K562 (cell line): ENCODE measurements around the gene LHB. TPM values are rescaled to one million over a fixed set of nuclear protein-coding genes. Genes with fewer than 3 reads are reported as not detected.

ENCODE experiments used
- ARID4B ChIP-seq: sonication (generic); formaldehyde crosslinking; IDR thresholded peaks from 2 replicates; pipeline ENCODE4 v1.8.0; 2022; ENCODE audit warnings: mild to moderate bottlenecking, missing genetic modification reagents
- BCL6 ChIP-seq: fragments of 250-450 bp; sonication (Bioruptor Pico); IDR thresholded peaks from 2 replicates; pipeline ENCODE4 v1.4.0; 2020
- POLR2A ChIP-seq: fragments of 450-650 bp; conservative IDR thresholded peaks from 2 replicates; pipeline ENCODE4 v1.6.1; 2016
- PPARD ChIP-seq: fragments of 250-450 bp; sonication (Bioruptor Pico); IDR thresholded peaks from 2 replicates; pipeline ENCODE4 v1.8.0; 2022; ENCODE audit warnings: inconsistent platforms, mild to moderate bottlenecking, moderate library complexity
- PYGO2 ChIP-seq: fragments of 450-650 bp; IDR thresholded peaks from 2 replicates; pipeline ENCODE4 v1.6.1; 2016; ENCODE audit warnings: mild to moderate bottlenecking, missing genetic modification characterization, moderate library complexity, missing compliant biosample characterization
- RBFOX2 ChIP-seq: fragments of 200-400 bp; formaldehyde crosslinking; IDR thresholded peaks from 2 replicates; pipeline ENCODE4 v1.6.1; 2017; ENCODE audit warnings: low read depth, mild to moderate bottlenecking, low read length, moderate library complexity
- REST ChIP-seq, 2 experiments: fragments of 450-650 bp; formaldehyde crosslinking in 1 of 2; IDR thresholded peaks; 2 replicates each; pipeline versions ENCODE4 v1.4.0 to v1.6.1; 2014 to 2020; ENCODE audit warnings: mild to moderate bottlenecking in 2 of 2, borderline replicate concordance in 1 of 2, low read depth in 1 of 2
- SRSF9 ChIP-seq: fragments of 200-400 bp; formaldehyde crosslinking; IDR thresholded peaks from 2 replicates; pipeline ENCODE4 v1.6.1; 2017; ENCODE audit warnings: low read depth, low read length, borderline replicate concordance
- ZNF445 ChIP-seq: fragments of 250-450 bp; sonication (Bioruptor Pico); IDR thresholded peaks from 2 replicates; pipeline ENCODE4 v1.4.0; 2020; ENCODE audit warnings: low read depth, mild to moderate bottlenecking, moderate library complexity
- ZNF707 ChIP-seq: fragments of 250-450 bp; sonication (Bioruptor Pico); conservative IDR thresholded peaks from 2 replicates; pipeline ENCODE4 v1.8.0; 2022; ENCODE audit warnings: inconsistent platforms, mild to moderate bottlenecking, moderate library complexity
- polyA plus RNA-seq, 8 experiments: library from polyadenylated mRNA; depleted of rRNA in 4 of 8; stranded (reverse) in 5 of 8; unstranded in 3 of 8; fragments of >200 nt; fragmentation: Nextera tagmentation in 2 of 8; fragmentation: Illumina TruSeq in 1 of 8; extraction: Ambion mirVana in 2 of 8; extraction: Trizol in 1 of 8; gene quantifications; 2 replicates each; pipeline versions ENCODE4 v1.2.1 to v1.2.3, GENCODE V29; 2011 to 2014; ENCODE audit warnings: inconsistent platforms in 1 of 8, missing spikeins in 1 of 8
- total RNA-seq, 7 experiments: library from RNA; depleted of rRNA in 6 of 7; stranded (reverse); fragments of >200 nt in 6 of 7; fragmentation: Illumina TruSeq in 2 of 7; extraction: Trizol in 2 of 7; gene quantifications; 2 replicates each; pipeline versions ENCODE4 v1.2.1 to v1.2.3, GENCODE V29; 2011 to 2021; ENCODE audit warnings: low replicate concordance in 1 of 7
- TF ChIP-seq, protein P1 (sequence below): fragments of 450-650 bp; IDR thresholded peaks from 2 replicates; pipeline ENCODE4 v1.6.1; 2016; ENCODE audit warnings: borderline replicate concordance
- TF ChIP-seq, protein P2 (sequence below): fragments of 250-450 bp; sonication (Bioruptor Pico); IDR thresholded peaks from 2 replicates; pipeline ENCODE4 v1.4.0; 2020; ENCODE audit warnings: mild to moderate bottlenecking, moderate library complexity

The LHB gene
- total and polyA plus RNA-seq, 9 of the 15 experiments (the other 6 are each of a cell fraction or from before 2014, with no cell fraction given) = 0.54 TPM; not detected in 8

DNA sequence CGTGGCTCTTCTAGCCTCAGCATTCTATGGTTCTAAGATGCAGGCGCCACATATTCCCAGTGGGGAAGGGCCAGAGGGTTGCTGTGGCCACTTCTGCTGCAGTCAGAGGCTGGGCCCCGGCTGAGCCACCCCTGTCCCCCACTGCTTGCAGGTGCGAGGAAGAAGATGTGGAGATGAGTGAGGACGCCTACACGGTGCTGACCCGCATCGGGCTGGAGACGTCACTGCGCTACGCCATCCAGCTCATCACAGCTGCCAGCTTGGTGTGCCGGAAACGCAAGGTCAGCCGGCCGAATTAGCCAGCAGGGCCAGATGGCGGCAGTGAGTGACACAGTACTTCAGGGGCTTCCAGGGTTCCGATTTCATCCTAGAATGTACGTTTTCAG, 2.0 kb downstream of the LHB start (continued):
- TF ChIP-seq REST (IDR thresholded peaks at IDR 0.05; ENCODE audit: borderline replicate concordance) (no peak), REST (CRISPR knock-in tag; IDR thresholded peaks at IDR 0.05; ENCODE audit: low read depth) (no peak), SRSF9 (no peak), POLR2A (0 out of 2 replicates have a peak, but pooled peaks have one; percentile 3), ZNF707 (CRISPR knock-in tag) (no peak), RBFOX2 (peak; percentile 18; the same call in 1 of the 2 replicates), ZNF445 (no peak), ARID4B (CRISPR knock-in tag) (no peak), PPARD (CRISPR knock-in tag) (no peak), BCL6 (CRISPR knock-in tag) (no peak), PYGO2 (tag) (no peak)
- TF ChIP-seq, protein P1, sequence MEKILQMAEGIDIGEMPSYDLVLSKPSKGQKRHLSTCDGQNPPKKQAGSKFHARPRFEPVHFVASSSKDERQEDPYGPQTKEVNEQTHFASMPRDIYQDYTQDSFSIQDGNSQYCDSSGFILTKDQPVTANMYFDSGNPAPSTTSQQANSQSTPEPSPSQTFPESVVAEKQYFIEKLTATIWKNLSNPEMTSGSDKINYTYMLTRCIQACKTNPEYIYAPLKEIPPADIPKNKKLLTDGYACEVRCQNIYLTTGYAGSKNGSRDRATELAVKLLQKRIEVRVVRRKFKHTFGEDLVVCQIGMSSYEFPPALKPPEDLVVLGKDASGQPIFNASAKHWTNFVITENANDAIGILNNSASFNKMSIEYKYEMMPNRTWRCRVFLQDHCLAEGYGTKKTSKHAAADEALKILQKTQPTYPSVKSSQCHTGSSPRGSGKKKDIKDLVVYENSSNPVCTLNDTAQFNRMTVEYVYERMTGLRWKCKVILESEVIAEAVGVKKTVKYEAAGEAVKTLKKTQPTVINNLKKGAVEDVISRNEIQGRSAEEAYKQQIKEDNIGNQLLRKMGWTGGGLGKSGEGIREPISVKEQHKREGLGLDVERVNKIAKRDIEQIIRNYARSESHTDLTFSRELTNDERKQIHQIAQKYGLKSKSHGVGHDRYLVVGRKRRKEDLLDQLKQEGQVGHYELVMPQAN = no peak
- TF ChIP-seq, protein P2, sequence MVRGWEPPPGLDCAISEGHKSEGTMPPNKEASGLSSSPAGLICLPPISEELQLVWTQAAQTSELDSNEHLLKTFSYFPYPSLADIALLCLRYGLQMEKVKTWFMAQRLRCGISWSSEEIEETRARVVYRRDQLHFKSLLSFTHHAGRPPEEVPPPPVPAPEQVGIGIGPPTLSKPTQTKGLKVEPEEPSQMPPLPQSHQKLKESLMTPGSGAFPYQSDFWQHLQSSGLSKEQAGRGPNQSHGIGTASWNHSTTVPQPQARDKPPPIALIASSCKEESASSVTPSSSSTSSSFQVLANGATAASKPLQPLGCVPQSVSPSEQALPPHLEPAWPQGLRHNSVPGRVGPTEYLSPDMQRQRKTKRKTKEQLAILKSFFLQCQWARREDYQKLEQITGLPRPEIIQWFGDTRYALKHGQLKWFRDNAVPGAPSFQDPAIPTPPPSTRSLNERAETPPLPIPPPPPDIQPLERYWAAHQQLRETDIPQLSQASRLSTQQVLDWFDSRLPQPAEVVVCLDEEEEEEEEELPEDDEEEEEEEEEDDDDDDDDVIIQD (CRISPR knock-in tag) = no peak
